Measurements from ENCODE around the gene XPO5.

DNA sequence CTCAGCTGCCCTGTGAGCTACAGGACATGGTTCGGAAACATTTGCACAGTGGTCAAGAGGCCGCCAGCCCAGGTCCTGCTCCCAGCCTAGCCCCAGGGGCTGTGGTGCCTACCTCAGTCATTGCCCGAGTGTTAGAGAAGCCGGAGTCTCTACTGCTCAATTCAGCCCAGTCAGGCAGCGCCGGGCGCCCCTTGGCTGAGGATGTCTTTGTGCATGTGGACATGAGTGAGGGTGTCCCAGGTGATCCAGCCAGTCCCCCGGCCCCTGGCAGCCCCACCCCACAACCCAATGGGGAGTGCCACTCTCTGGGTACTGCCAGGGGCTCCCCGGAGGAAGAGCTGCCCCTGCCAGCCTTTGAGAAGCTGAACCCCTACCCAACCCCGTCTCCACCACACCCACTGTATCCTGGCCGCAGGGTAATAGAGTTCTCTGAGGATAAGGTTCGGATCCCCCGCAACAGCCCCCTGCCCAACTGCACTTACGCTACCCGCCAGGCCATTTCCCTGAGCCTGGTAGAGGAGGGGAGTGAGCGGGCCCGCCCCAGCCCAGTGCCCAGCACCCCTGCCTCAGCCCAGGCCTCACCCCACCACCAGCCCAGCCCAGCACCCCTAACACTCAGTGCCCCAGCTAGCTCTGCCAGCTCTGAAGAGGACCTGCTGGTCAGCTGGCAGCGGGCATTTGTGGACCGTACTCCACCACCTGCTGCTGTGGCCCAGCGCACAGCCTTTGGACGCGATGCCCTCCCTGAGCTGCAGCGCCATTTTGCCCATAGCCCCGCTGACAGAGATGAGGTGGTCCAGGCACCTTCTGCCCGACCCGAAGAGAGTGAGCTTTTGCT is 70.9 kb downstream of the XPO5 start:
- TF ChIP-seq, protein P1, sequence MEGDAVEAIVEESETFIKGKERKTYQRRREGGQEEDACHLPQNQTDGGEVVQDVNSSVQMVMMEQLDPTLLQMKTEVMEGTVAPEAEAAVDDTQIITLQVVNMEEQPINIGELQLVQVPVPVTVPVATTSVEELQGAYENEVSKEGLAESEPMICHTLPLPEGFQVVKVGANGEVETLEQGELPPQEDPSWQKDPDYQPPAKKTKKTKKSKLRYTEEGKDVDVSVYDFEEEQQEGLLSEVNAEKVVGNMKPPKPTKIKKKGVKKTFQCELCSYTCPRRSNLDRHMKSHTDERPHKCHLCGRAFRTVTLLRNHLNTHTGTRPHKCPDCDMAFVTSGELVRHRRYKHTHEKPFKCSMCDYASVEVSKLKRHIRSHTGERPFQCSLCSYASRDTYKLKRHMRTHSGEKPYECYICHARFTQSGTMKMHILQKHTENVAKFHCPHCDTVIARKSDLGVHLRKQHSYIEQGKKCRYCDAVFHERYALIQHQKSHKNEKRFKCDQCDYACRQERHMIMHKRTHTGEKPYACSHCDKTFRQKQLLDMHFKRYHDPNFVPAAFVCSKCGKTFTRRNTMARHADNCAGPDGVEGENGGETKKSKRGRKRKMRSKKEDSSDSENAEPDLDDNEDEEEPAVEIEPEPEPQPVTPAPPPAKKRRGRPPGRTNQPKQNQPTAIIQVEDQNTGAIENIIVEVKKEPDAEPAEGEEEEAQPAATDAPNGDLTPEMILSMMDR (IDR thresholded peaks at IDR 0.05; ENCODE audit: low read depth, low read length, poor library complexity, severe bottlenecking): no peak
- no peak for TF ChIP-seq EZH2phosphoT487 (IDR thresholded peaks at IDR 0.05; ENCODE audit: borderline replicate concordance, low read length)
